Gastroesophageal sphincter (tissue), 4 donors: Measurements from ENCODE around the gene CDC42EP3. TPM values are rescaled to one million over a fixed set of nuclear protein-coding genes. Genes with fewer than 3 reads are reported as not detected.

ENCODE experiments used
- ATAC-seq: fragments of 150-250 bp; one replicate; pipeline ENCODE4 v1.9.1; 2016; ENCODE audit warnings: mild to moderate bottlenecking, moderate library complexity
- H3K27ac ChIP-seq, 4 donors: fragments of 200-600 bp; sonication (generic) in 3 of 4; 1 replicate in 3 of 4; 2 replicates in 1 of 4; pipeline ENCODE4 v1.5.1; 2016 to 2019
- H3K27me3 ChIP-seq: fragments of 200-600 bp; sonication (generic); one replicate; pipeline ENCODE4 v1.5.1; 2019
- H3K36me3 ChIP-seq, 2 donors: fragments of 200-600 bp; sonication (generic); one replicate each; pipeline ENCODE4 v1.5.1; 2019; ENCODE audit warnings: control low read depth in 1 of 2
- H3K4me1 ChIP-seq, 3 donors: fragments of 200-600 bp; sonication (generic); 1 replicate in 2 of 3; 2 replicates in 1 of 3; pipeline ENCODE4 v1.5.1; 2016 to 2019; ENCODE audit warnings: control low read depth in 2 of 3
- H3K4me3 ChIP-seq, 2 donors: fragments of 200-600 bp; sonication (generic); one replicate each; pipeline ENCODE4 v1.5.1; 2019; ENCODE audit warnings: mild to moderate bottlenecking in 1 of 2, moderate library complexity in 1 of 2
- H3K9me3 ChIP-seq, 3 donors: fragments of 200-600 bp; sonication (generic); one replicate each; pipeline ENCODE4 v1.5.1; 2017 to 2019; ENCODE audit warnings: control low read depth in 2 of 3
- EP300 ChIP-seq: sonication (generic); formaldehyde crosslinking; IDR thresholded peaks from one replicate; pipeline ENCODE4 v1.6.1; 2017; ENCODE audit warnings: antibody characterized with exemption, mild to moderate bottlenecking
- POLR2A ChIP-seq, 2 donors: fragments of 450-650 bp; IDR thresholded peaks; one replicate each; pipeline ENCODE4 v1.6.1; 2017; ENCODE audit warnings: antibody characterized with exemption in 2 of 2, mild to moderate bottlenecking in 2 of 2, moderate library complexity in 1 of 2
- POLR2AphosphoS5 ChIP-seq: sonication (generic); formaldehyde crosslinking; IDR thresholded peaks from one replicate; pipeline ENCODE4 v1.6.1; 2017; ENCODE audit warnings: antibody characterized with exemption
- WGBS, 2 donors: methylation state at CpG; one replicate each; pipeline ENCODE4 v1.1.5; 2018; ENCODE audit warnings: low coverage in 1 of 2; 5-methylcytosine and 5-hydroxymethylcytosine counted together
- total RNA-seq, 4 donors: library from RNA; depleted of rRNA; stranded (reverse); fragments of >200 nt; gene quantifications; one replicate each; pipeline ENCODE4 v1.1.0, GENCODE V29; 2016
- TF ChIP-seq, protein P1 (sequence below), 4 experiments: fragments of 200-600 bp in 2 of 4; fragments of 450-650 bp in 2 of 4; sonication (generic) in 1 of 4; IDR thresholded peaks; one replicate each; pipeline ENCODE4 v1.5.1; 2017 to 2019; ENCODE audit warnings: antibody characterized with exemption in 4 of 4, mild to moderate bottlenecking in 2 of 4, moderate library complexity in 2 of 4

The CDC42EP3 gene
- total RNA-seq, 4 donors from 2014 or later: 39.4 to 198 (median 87.4) TPM

DNA sequence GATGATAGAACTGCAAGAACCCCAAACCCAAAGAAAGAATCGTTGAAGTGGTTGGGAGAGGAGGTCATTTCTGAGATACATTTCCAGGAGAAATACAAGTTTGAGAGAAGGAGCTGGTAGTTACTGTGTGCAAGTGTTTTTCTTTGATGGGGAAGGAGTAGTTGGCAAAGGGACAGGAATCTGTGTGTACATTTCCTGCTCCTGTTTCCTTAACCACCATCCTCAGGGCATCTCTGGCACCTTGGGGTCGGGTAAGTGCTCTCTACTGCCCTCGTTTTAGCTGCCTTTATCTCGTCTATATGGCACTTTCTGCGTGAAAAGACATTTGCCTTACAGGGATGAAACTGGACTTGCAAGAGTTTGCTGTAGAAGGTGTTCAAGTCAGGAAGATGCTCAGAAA, 27.3 kb downstream of the CDC42EP3 start:
- peaks cover 0 to 7% (median 0%) of the 10 kb centered on the region in 3 donors for H3K9me3 ChIP-seq
- peaks cover 9 to 69% (median 28%) of the 10 kb centered on the region in 3 donors for H3K4me1 ChIP-seq
- peaks cover 0 to 46% of the 10 kb centered on the region in 2 donors for H3K36me3 ChIP-seq
- WGBS, 2 donors: 79 to 88% methylated on average over 1 to 5 of the region's 5 CpGs
- H3K27me3 ChIP-seq: no peaks in the 10 kb centered on the region
- no peak overlapping the region for H3K4me3 ChIP-seq
- TF ChIP-seq EP300 (no peak), POLR2AphosphoS5 (no peak), POLR2A (IDR thresholded peaks at IDR 0.05) (no peak)
- TF ChIP-seq, protein P1, sequence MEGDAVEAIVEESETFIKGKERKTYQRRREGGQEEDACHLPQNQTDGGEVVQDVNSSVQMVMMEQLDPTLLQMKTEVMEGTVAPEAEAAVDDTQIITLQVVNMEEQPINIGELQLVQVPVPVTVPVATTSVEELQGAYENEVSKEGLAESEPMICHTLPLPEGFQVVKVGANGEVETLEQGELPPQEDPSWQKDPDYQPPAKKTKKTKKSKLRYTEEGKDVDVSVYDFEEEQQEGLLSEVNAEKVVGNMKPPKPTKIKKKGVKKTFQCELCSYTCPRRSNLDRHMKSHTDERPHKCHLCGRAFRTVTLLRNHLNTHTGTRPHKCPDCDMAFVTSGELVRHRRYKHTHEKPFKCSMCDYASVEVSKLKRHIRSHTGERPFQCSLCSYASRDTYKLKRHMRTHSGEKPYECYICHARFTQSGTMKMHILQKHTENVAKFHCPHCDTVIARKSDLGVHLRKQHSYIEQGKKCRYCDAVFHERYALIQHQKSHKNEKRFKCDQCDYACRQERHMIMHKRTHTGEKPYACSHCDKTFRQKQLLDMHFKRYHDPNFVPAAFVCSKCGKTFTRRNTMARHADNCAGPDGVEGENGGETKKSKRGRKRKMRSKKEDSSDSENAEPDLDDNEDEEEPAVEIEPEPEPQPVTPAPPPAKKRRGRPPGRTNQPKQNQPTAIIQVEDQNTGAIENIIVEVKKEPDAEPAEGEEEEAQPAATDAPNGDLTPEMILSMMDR (IDR thresholded peaks at IDR 0.05): no peak
- no peak for ATAC-seq
- no peak overlapping the region for H3K27ac ChIP-seq

DNA sequence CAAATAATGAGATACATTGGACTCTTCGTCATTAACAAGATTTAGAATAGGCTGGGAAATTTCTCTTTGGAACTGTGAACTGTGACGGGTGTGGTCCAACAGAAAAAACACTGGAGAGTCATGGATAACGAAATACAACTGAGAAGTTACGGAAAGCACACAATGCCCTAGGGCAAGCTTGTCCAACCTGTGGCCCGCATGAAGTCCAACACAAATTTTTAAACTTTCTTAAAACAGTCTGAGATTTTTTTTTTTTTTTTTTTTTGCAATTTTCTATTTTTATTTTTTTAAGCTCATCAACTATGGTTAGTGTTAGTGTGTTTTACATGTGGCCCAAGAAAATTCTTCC, 27.7 kb downstream of the CDC42EP3 start:
- peaks cover 9 to 64% (median 27%) of the 10 kb centered on the region in 3 donors for H3K4me1 ChIP-seq
- H3K4me3 ChIP-seq: no peak overlapping the region
- TF ChIP-seq EP300: no peak
- no peak for TF ChIP-seq POLR2A (IDR thresholded peaks at IDR 0.05)
- TF ChIP-seq POLR2AphosphoS5: no peak
- TF ChIP-seq, protein P1 (IDR thresholded peaks at IDR 0.05): no peak
- ATAC-seq: no peak
- H3K36me3 ChIP-seq: peaks cover 0 to 46% of the 10 kb centered on the region in 2 donors
- no peaks in the 10 kb centered on the region for H3K27me3 ChIP-seq
- 81 to 90% methylated on average over 5 of the region's 5 CpGs for WGBS, 2 donors
- no peak overlapping the region for H3K27ac ChIP-seq
- peaks cover 0 to 7% (median 0%) of the 10 kb centered on the region in 3 donors for H3K9me3 ChIP-seq

DNA sequence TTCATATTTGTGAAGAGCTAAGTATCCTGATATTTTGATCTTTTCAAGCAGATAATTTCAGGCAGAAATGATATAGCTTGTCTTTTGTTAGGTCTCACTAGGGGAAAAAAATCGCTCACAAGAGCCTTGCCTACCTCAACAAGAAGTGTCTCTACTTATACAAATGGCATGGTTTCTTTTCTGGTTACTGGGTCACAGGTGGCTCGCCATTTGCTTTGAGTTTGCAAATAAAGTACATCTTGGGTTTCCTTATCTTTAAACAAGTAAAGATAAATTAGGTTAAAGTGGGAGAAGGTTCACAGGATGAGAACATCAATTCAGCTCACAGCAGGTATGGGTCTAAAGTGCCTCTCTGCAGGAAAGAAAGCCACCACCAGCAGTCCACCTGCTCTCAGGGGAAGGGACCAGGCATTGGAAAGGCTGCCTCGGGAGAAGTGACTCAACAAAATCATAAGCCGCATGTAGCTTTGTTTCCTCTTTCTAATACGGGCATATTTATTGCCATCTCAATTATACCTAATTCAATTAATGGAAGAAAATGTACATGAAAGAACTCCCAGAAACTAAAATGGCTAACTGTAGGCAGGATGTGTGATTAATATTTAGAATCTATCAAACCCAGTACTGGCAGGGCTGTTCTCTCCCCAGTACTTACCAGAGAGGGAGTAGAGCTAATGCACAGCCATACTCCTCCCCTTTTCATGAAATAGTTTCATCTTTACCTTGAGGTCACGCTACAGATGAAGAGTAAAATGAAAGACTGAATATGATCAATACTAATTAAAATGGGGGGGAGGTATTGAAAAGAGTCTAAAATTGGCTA, 28.3 kb downstream of the CDC42EP3 start:
- Histone ChIP-seq H3K27me3 (no peaks in the 10 kb centered on the region), H3K27ac (peak overlapping the region in 1 of 4 donors; percentile 15), H3K4me1 (peaks cover 9 to 58% (median 21%) of the 10 kb centered on the region in 3 donors), H3K4me3 (no peak overlapping the region), H3K36me3 (peaks cover 0 to 43% of the 10 kb centered on the region in 2 donors), H3K9me3 (peaks cover 0 to 7% (median 0%) of the 10 kb centered on the region in 3 donors)
- 88 to 89% methylated on average over 4 to 6 of the region's 6 CpGs for WGBS, 2 donors
- ATAC-seq: no peak
- TF ChIP-seq, protein P1 (IDR thresholded peaks at IDR 0.05): no peak
- no peak for TF ChIP-seq POLR2AphosphoS5
- TF ChIP-seq EP300: no peak
- TF ChIP-seq POLR2A (IDR thresholded peaks at IDR 0.05): no peak

- TF ChIP-seq EP300: no peak
- TF ChIP-seq POLR2A (IDR thresholded peaks at IDR 0.05): no peak
- TF ChIP-seq, protein P1 (IDR thresholded peaks at IDR 0.05): no peak
- TF ChIP-seq POLR2AphosphoS5: no peak
- Histone ChIP-seq H3K36me3 (peaks cover 0 to 29% of the 10 kb centered on the region in 2 donors), H3K27ac (no peak overlapping the region), H3K4me3 (no peak overlapping the region), H3K27me3 (no peaks in the 10 kb centered on the region), H3K4me1 (peaks cover 9 to 44% (median 14%) of the 10 kb centered on the region in 3 donors), H3K9me3 (no peaks in the 10 kb centered on the region)
- 17 to 35% methylated on average over 7 of the region's 7 CpGs for WGBS, 2 donors
- ATAC-seq: no peak
Observed at GRCh38 chr2:37641582-37642171, 29.8 kb downstream of the CDC42EP3 start.
